Caco-2 (cell line): ENCODE results near the gene SLC39A12. TPM values are rescaled to one million over a fixed set of nuclear protein-coding genes. Genes with fewer than 3 reads are reported as not detected.

ENCODE experiments used
- BruUV-seq: library from RNA; stranded (reverse); fragments of 400-500 nt; replicated peaks from 2 replicates; lab custom pipeline; 2021; lab: Mats Ljungman, UMichigan
- CTCF ChIA-PET: fragments of 300-600 bp; sonication (Branson Sonifier 250); formaldehyde crosslinking; loops from one replicate; lab custom pipeline; 2022; ENCODE audit warnings: antibody characterized with exemption; lab: Charles Lee
- POLR2A ChIA-PET: fragments of 300-600 bp; sonication (Branson Sonifier 250); formaldehyde crosslinking; loops from one replicate; lab custom pipeline; 2022; ENCODE audit warnings: antibody characterized with exemption; lab: Charles Lee
- DNase-seq, 2 experiments: peaks; one replicate each; pipeline versions ENCODE4 v3.0.0 to v3.0.0-alpha.2; 2020 to 2022
- H3K27me3 ChIP-seq: replicated peaks from 2 replicates; pipeline ENCODE4 v1.6.0; 2011; ENCODE audit warnings: low read length; ENCODE audit not compliant: control insufficient read depth, insufficient read depth
- H3K36me3 ChIP-seq: 2 replicates; pipeline ENCODE4 v1.5.1; 2011; ENCODE audit warnings: low read length; ENCODE audit not compliant: control insufficient read depth, insufficient read depth
- H3K4me1 ChIP-seq: fragments of 250-450 bp; sonication (Bioruptor Pico); 2 replicates; pipeline ENCODE4 v1.5.1; 2020; ENCODE audit warnings: mild to moderate bottlenecking
- H3K4me3 ChIP-seq: 2 replicates; pipeline ENCODE4 v1.5.1; 2011; ENCODE audit warnings: low read depth, mild to moderate bottlenecking, control low read depth, low read length
- H3K9me3 ChIP-seq: fragments of 250-450 bp; sonication (Bioruptor Pico); 2 replicates; pipeline ENCODE4 v1.5.1; 2020; ENCODE audit warnings: mild to moderate bottlenecking, moderate library complexity
- H3K27ac Mint-ChIP-seq: one replicate; pipeline ENCODE4 v1.8.0; 2022; ENCODE audit warnings: mixed read lengths; ENCODE audit not compliant: unreplicated experiment
- H3K27me3 Mint-ChIP-seq: one replicate; pipeline ENCODE4 v1.8.0; 2022; ENCODE audit warnings: mixed read lengths; ENCODE audit not compliant: insufficient read depth, unreplicated experiment
- H3K36me3 Mint-ChIP-seq: one replicate; pipeline ENCODE4 v1.8.0; 2022; ENCODE audit warnings: mild to moderate bottlenecking, mixed read lengths; ENCODE audit not compliant: insufficient read depth, unreplicated experiment
- H3K4me1 Mint-ChIP-seq: one replicate; pipeline ENCODE4 v1.8.0; 2022; ENCODE audit warnings: low read depth, mixed read lengths; ENCODE audit not compliant: unreplicated experiment
- H3K4me3 Mint-ChIP-seq: one replicate; pipeline ENCODE4 v1.8.0; 2022; ENCODE audit warnings: mild to moderate bottlenecking, moderate library complexity, mixed read lengths; ENCODE audit not compliant: unreplicated experiment
- H3K9me3 Mint-ChIP-seq: one replicate; pipeline ENCODE4 v1.8.0; 2022; ENCODE audit warnings: mixed read lengths; ENCODE audit not compliant: unreplicated experiment
- CTCF ChIP-seq, 2 experiments: fragments of 200-600 bp in 1 of 2; IDR thresholded peaks; 1 replicate in 1 of 2; 2 replicates in 1 of 2; pipeline versions ENCODE4 v1.5.1 to v1.8.0; 2011 to 2022; ENCODE audit warnings: antibody characterized with exemption in 1 of 2, control low read depth in 1 of 2, inconsistent platforms in 1 of 2, low read depth in 1 of 2, low read length in 1 of 2, mild to moderate bottlenecking in 1 of 2, moderate library complexity in 1 of 2; ENCODE audit not compliant: insufficient read depth in 1 of 2, severe bottlenecking in 1 of 2, unreplicated experiment in 1 of 2
- intact Hi-C: fragments of 100-400 bp; cut with micrococcal nuclease; formaldehyde crosslinking; loops from one replicate; pipeline ENCODE4 v1.10.0; 2022; ENCODE audit not compliant: unreplicated experiment
- total RNA-seq: library from RNA; stranded (reverse); gene quantifications from 2 replicates; pipeline ENCODE4 v1.2.3, GENCODE V29; 2022

The SLC39A12 gene
- total RNA-seq, 1 experiment from 2014 or later: not detected

- H3K36me3 Mint-ChIP-seq: no peaks in the 10 kb centered on the region
- peaks cover 27% of the 10 kb centered on the region for H3K27me3 Mint-ChIP-seq
- Histone ChIP-seq H3K4me3 (no peak overlapping the region), H3K4me1 (no peaks in the 10 kb centered on the region), H3K9me3 (no peaks in the 10 kb centered on the region; the same call in 1 of the 2 replicates), H3K36me3 (no peaks in the 10 kb centered on the region), H3K27me3 (no peaks in the 10 kb centered on the region)
- no peaks in the 10 kb centered on the region for H3K9me3 Mint-ChIP-seq
- POLR2A ChIA-PET: no interaction called here
- intact Hi-C loops: loop anchor here (5.0 kb wide), 1 partner anchor 406 kb away; no protein-coding TSS in a partner anchor
- TF ChIP-seq CTCF (IDR thresholded peaks at IDR 0.05; ENCODE audit: insufficient read depth in 1 of 2, low read depth in 1 of 2, low read length in 1 of 2, severe bottlenecking in 1 of 2, unreplicated experiment in 1 of 2): no peak
- BruUV-seq: no TSS peak
- no peaks in the 10 kb centered on the region for H3K4me1 Mint-ChIP-seq
- DNase-seq: no peak
- CTCF ChIA-PET: no interaction called here
- no peak overlapping the region for H3K4me3 Mint-ChIP-seq
- H3K27ac Mint-ChIP-seq: no peak overlapping the region
Observed at GRCh38 chr10:17906002-17906401, 45.7 kb upstream of the SLC39A12 start.

- Mint-ChIP-seq H3K27me3 (peaks cover 30% of the 10 kb centered on the region), H3K36me3 (no peaks in the 10 kb centered on the region), H3K27ac (no peak overlapping the region), H3K9me3 (no peaks in the 10 kb centered on the region), H3K4me3 (no peak overlapping the region), H3K4me1 (no peaks in the 10 kb centered on the region)
- no peak for DNase-seq
- TF ChIP-seq CTCF (IDR thresholded peaks at IDR 0.05; ENCODE audit: insufficient read depth in 1 of 2, low read depth in 1 of 2, low read length in 1 of 2, severe bottlenecking in 1 of 2, unreplicated experiment in 1 of 2): no peak
- ChIA-PET CTCF (interaction anchor here (0.5 kb wide), 1 partner anchor 146 kb away, joined by 3 read pairs; no protein-coding TSS in a partner anchor), POLR2A (no interaction called here)
- H3K36me3 ChIP-seq: no peaks in the 10 kb centered on the region
- intact Hi-C loops: loop anchor here (5.0 kb wide), 1 partner anchor 405 kb away; no protein-coding TSS in a partner anchor
- no peaks in the 10 kb centered on the region for H3K27me3 ChIP-seq
- H3K9me3 ChIP-seq: no peaks in the 10 kb centered on the region
- BruUV-seq: no TSS peak
- H3K4me1 ChIP-seq: no peaks in the 10 kb centered on the region
- no peak overlapping the region for H3K4me3 ChIP-seq
Observed at GRCh38 chr10:17907641-17908040, 44.1 kb upstream of the SLC39A12 start.

- H3K9me3 ChIP-seq: no peaks in the 10 kb centered on the region
- Mint-ChIP-seq H3K36me3 (no peaks in the 10 kb centered on the region), H3K9me3 (no peaks in the 10 kb centered on the region), H3K27me3 (peaks cover 18% of the 10 kb centered on the region), H3K27ac (no peak overlapping the region), H3K4me3 (no peak overlapping the region), H3K4me1 (no peaks in the 10 kb centered on the region)
- H3K4me3 ChIP-seq: no peak overlapping the region
- H3K27me3 ChIP-seq: no peaks in the 10 kb centered on the region
- no TSS peak for BruUV-seq
- ChIA-PET CTCF (no interaction called here), POLR2A (no interaction called here)
- DNase-seq: peak; percentile 51 to 63
- H3K36me3 ChIP-seq: no peaks in the 10 kb centered on the region
- intact Hi-C loops: loop anchor here (1.0 to 10.0 kb wide), 4 partner anchors 105 to 329 kb away; no protein-coding TSS in a partner anchor
- no peaks in the 10 kb centered on the region for H3K4me1 ChIP-seq
- peak; percentile 84 for TF ChIP-seq CTCF (IDR thresholded peaks at IDR 0.05; ENCODE audit: insufficient read depth in 1 of 2, low read depth in 1 of 2, low read length in 1 of 2, severe bottlenecking in 1 of 2, unreplicated experiment in 1 of 2)
Observed at GRCh38 chr10:17910125-17910789, 41.5 kb upstream of the SLC39A12 start.
